MM.1S (cell line): ENCODE data around the gene ADAM23.

Experiments used
- EZH2 ChIP-seq: fragments of 300-600 bp; sonication (generic); optimal IDR thresholded peaks from 2 replicates; pipeline ENCODE3; 2017; ENCODE audit warnings: low read depth, mild to moderate bottlenecking, antibody characterized with exemption, low read length, mixed read lengths
- TF ChIP-seq, protein P1 (sequence below): fragments of 300-600 bp; sonication (generic); IDR thresholded peaks from 2 replicates; pipeline ENCODE4 v1.5.1; 2016; ENCODE audit warnings: antibody characterized with exemption, low read length, mixed read lengths

DNA sequence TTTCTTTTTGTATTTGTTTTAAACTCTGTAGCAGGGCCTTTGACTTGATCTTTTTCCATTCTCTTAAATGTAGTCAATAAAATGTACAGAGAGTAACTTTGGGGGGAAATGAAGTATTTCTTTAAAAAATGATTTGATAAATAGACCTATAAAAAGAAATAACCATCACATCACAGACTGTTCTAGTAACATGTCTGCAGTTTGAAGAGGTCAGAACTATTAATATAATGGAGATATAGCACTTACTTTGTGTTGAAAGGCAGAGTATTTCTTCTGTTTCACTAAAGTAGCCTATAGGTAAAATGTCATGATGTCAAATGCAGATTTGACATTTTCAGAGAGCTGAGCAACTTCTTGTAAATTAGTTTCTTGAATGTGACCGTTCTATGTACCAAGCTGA is 143.3 kb downstream of the ADAM23 start:
- TF ChIP-seq, protein P1, sequence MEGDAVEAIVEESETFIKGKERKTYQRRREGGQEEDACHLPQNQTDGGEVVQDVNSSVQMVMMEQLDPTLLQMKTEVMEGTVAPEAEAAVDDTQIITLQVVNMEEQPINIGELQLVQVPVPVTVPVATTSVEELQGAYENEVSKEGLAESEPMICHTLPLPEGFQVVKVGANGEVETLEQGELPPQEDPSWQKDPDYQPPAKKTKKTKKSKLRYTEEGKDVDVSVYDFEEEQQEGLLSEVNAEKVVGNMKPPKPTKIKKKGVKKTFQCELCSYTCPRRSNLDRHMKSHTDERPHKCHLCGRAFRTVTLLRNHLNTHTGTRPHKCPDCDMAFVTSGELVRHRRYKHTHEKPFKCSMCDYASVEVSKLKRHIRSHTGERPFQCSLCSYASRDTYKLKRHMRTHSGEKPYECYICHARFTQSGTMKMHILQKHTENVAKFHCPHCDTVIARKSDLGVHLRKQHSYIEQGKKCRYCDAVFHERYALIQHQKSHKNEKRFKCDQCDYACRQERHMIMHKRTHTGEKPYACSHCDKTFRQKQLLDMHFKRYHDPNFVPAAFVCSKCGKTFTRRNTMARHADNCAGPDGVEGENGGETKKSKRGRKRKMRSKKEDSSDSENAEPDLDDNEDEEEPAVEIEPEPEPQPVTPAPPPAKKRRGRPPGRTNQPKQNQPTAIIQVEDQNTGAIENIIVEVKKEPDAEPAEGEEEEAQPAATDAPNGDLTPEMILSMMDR: no peak
- TF ChIP-seq EZH2: no peak
